Femur (tissue), 1 donor: ENCODE results near the gene TRAIP.
"Not testable (repeated sequence)": the region's sequence is repeated elsewhere in the genome, so short reads cannot be mapped to it uniquely, and the experiment has no call there.

Experiments used
- DNase-seq: peaks from one replicate; pipeline ENCODE4 v3.0.0-alpha.2; 2017

TRAIP gene

GRCh38 chr3:49856181-49857005 lies at the start of gene TRAIP:
TSS of gene TRAIP (minus strand) at chr3:49856564. CDS start at chr3:49856453, 111 bp downstream.
- peak; percentile 96 for DNase-seq

- not testable (repeated sequence) for DNase-seq
These were observed 48.1 kb upstream of the TRAIP start for GRCh38 chr3:49904448-49904847.

- peak; percentile 72 for DNase-seq
These were observed 47.4 kb upstream of the TRAIP start, which contains the start of gene MST1R for GRCh38 chr3:49903451-49904424. TSS of gene MST1R (minus strand) at chr3:49903873. CDS start at chr3:49903609, 264 bp downstream.

GRCh38 chr3:49902511-49903345 lies 46.4 kb upstream of the TRAIP start:
- no peak for DNase-seq

- peak; percentile 52 for DNase-seq
These were observed 45.3 kb upstream of the TRAIP start for GRCh38 chr3:49901366-49902339.

- no peak for DNase-seq
These were observed 44.3 kb upstream of the TRAIP start for GRCh38 chr3:49900491-49901153.

- no peak for DNase-seq
These were observed 43.5 kb upstream of the TRAIP start for GRCh38 chr3:49899815-49900214.

- DNase-seq = no peak
These were observed 42.6 kb upstream of the TRAIP start for GRCh38 chr3:49898991-49899390.

- no peak for DNase-seq
These were observed 40.0 kb upstream of the TRAIP start for GRCh38 chr3:49896345-49896744.

GRCh38 chr3:49895791-49896190 lies 39.4 kb upstream of the TRAIP start:
- DNase-seq = no peak

GRCh38 chr3:49889296-49889695 lies 32.9 kb upstream of the TRAIP start:
- no peak for DNase-seq

GRCh38 chr3:49886922-49887265 lies 30.5 kb upstream of the TRAIP start:
- no peak for DNase-seq

GRCh38 chr3:49883998-49884397 lies 27.6 kb upstream of the TRAIP start:
- no peak for DNase-seq

- DNase-seq = peak; percentile 79
These were observed 25.8 kb upstream of the TRAIP start for GRCh38 chr3:49882166-49882565.

- DNase-seq = no peak
These were observed 24.4 kb upstream of the TRAIP start for GRCh38 chr3:49880581-49881315.

- no peak for DNase-seq
These were observed 23.4 kb upstream of the TRAIP start for GRCh38 chr3:49879721-49880120.

- no peak for DNase-seq
These were observed 22.3 kb upstream of the TRAIP start for GRCh38 chr3:49878686-49879085.

- no peak for DNase-seq
These were observed 21.4 kb upstream of the TRAIP start for GRCh38 chr3:49877716-49878115.

GRCh38 chr3:49876567-49876966 lies 20.2 kb upstream of the TRAIP start:
- DNase-seq = no peak

GRCh38 chr3:49873623-49874022 lies 17.3 kb upstream of the TRAIP start:
- DNase-seq = no peak
